ENCODE data around the gene ZNF618.

GRCh38 chr9:113913426-113914195, 37.5 kb downstream of the ZNF618 start:
- TF ChIP-seq CTCF (conservative IDR thresholded peaks at IDR 0.05; ENCODE audit: low read length) (no peak), EZH2phosphoT487 (IDR thresholded peaks at IDR 0.05; ENCODE audit: borderline replicate concordance, low read depth, low read length) (no peak)
